ENCODE data around the gene ZNF280C. TPM values are rescaled to one million over a fixed set of nuclear protein-coding genes. Genes with fewer than 3 reads are reported as not detected.
"Not testable (repeated sequence)": the region's sequence is repeated elsewhere in the genome, so short reads cannot be mapped to it uniquely, and the experiment has no call there.

The ZNF280C gene
- 1.5 TPM for total RNA-seq
- long read RNA-seq, result 0 reads

- DNase-seq (ENCODE audit: missing footprints) (peak; percentile 91), ATAC-seq (peak; percentile 99)
- intact Hi-C loops (cut with DNase I), result no loop called here
Observed at GRCh38 chrX:130268449-130269170, at the start of gene ZNF280C. Gene ZNF280C, minus strand, starts transcription at chrX:130268899. Its CDS starts 8,450 bp downstream, at chrX:130260449.

- DNase-seq (ENCODE audit: missing footprints) (no peak), ATAC-seq (no peak)
- intact Hi-C loops (cut with DNase I), result no loop called here
Observed at GRCh38 chrX:130304587-130305368, 36.1 kb upstream of the ZNF280C start.

- no peak for ATAC-seq
- intact Hi-C loops (cut with DNase I), result no loop called here
- no peak for DNase-seq (ENCODE audit: missing footprints)
Observed at GRCh38 chrX:130301977-130302376, 33.3 kb upstream of the ZNF280C start.

- ATAC-seq (no peak), DNase-seq (ENCODE audit: missing footprints) (no peak)
- intact Hi-C loops (cut with DNase I), result no loop called here
Observed at GRCh38 chrX:130301405-130301804, 32.7 kb upstream of the ZNF280C start.

- intact Hi-C loops (cut with DNase I), result no loop called here
- ATAC-seq (no peak), DNase-seq (ENCODE audit: missing footprints) (no peak)
Observed at GRCh38 chrX:130300010-130300282, 31.2 kb upstream of the ZNF280C start.

GRCh38 chrX:130299279-130300009, 30.7 kb upstream of the ZNF280C start:
- no peak for ATAC-seq
- no peak for DNase-seq (ENCODE audit: missing footprints)
- intact Hi-C loops (cut with DNase I), result no loop called here

- DNase-seq (ENCODE audit: missing footprints) (no peak), ATAC-seq (no peak)
- intact Hi-C loops (cut with DNase I), result no loop called here
Observed at GRCh38 chrX:130296743-130297142, 28.0 kb upstream of the ZNF280C start.

GRCh38 chrX:130296297-130296678, 27.6 kb upstream of the ZNF280C start:
- intact Hi-C loops (cut with DNase I), result no loop called here
- DNase-seq (ENCODE audit: missing footprints), result no peak
- no peak for ATAC-seq

- DNase-seq (ENCODE audit: missing footprints) (no peak), ATAC-seq (no peak)
- intact Hi-C loops (cut with DNase I), result no loop called here
Observed at GRCh38 chrX:130295519-130296296, 27.0 kb upstream of the ZNF280C start.

GRCh38 chrX:130287071-130287770, 18.5 kb upstream of the ZNF280C start:
- DNase-seq (ENCODE audit: missing footprints) (no peak), ATAC-seq (no peak)
- intact Hi-C loops (cut with DNase I), result no loop called here

GRCh38 chrX:130285710-130286109, 17.0 kb upstream of the ZNF280C start:
- DNase-seq (ENCODE audit: missing footprints) (no peak), ATAC-seq (no peak)
- intact Hi-C loops (cut with DNase I), result no loop called here

- intact Hi-C loops (cut with DNase I), result no loop called here
- DNase-seq (ENCODE audit: missing footprints) (no peak), ATAC-seq (no peak)
Observed at GRCh38 chrX:130285069-130285620, 16.4 kb upstream of the ZNF280C start.

- DNase-seq (ENCODE audit: missing footprints) (no peak), ATAC-seq (no peak)
- intact Hi-C loops (cut with DNase I), result no loop called here
Observed at GRCh38 chrX:130282151-130282550, 13.5 kb upstream of the ZNF280C start.

- intact Hi-C loops (cut with DNase I), result no loop called here
- no peak for ATAC-seq
- DNase-seq (ENCODE audit: missing footprints), result no peak
Observed at GRCh38 chrX:130280901-130281300, 12.2 kb upstream of the ZNF280C start.

GRCh38 chrX:130272253-130272652, 3.6 kb upstream of the ZNF280C start:
- intact Hi-C loops (cut with DNase I); DNase-seq (ENCODE audit: missing footprints); ATAC-seq: not testable (repeated sequence)

GRCh38 chrX:130269391-130269790, 692 bp upstream of the ZNF280C start:
- ATAC-seq; DNase-seq (ENCODE audit: missing footprints); intact Hi-C loops (cut with DNase I): not testable (repeated sequence)

- intact Hi-C loops (cut with DNase I), result no loop called here
- no peak for DNase-seq (ENCODE audit: missing footprints)
- peak; percentile 26 for ATAC-seq
Observed at GRCh38 chrX:130267956-130268448, 697 bp downstream of the ZNF280C start.

- DNase-seq (ENCODE audit: missing footprints) (no peak), ATAC-seq (no peak)
- intact Hi-C loops (cut with DNase I), result no loop called here
Observed at GRCh38 chrX:130264573-130264972, 4.1 kb downstream of the ZNF280C start.
